IPS DF 19.7 (cell line): ENCODE results near the gene CYSTM1.
"Not testable (repeated sequence)": the region's sequence is repeated elsewhere in the genome, so short reads cannot be mapped to it uniquely, and the experiment has no call there.

Experiments
- DNase-seq: peaks from one replicate; pipeline ENCODE4 v3.0.0-alpha.2; 2013; ENCODE audit warnings: low read depth, low spot score

Gene CYSTM1

GRCh38 chr5:140178086-140178410 lies 3.1 kb downstream of the CYSTM1 start:
- no peak for DNase-seq

- no peak for DNase-seq
These were observed 3.6 kb downstream of the CYSTM1 start for GRCh38 chr5:140178482-140179116.

- no peak for DNase-seq
These were observed 6.1 kb downstream of the CYSTM1 start for GRCh38 chr5:140181002-140181483.

GRCh38 chr5:140181525-140181924 lies 6.5 kb downstream of the CYSTM1 start:
- DNase-seq: no peak

GRCh38 chr5:140182075-140182711 lies 7.2 kb downstream of the CYSTM1 start:
- no peak for DNase-seq

- no peak for DNase-seq
These were observed 7.9 kb downstream of the CYSTM1 start for GRCh38 chr5:140182803-140183367.

GRCh38 chr5:140185409-140185808 lies 10.4 kb downstream of the CYSTM1 start:
- no peak for DNase-seq

- no peak for DNase-seq
These were observed 11.3 kb downstream of the CYSTM1 start for GRCh38 chr5:140186267-140186671.

GRCh38 chr5:140189253-140189652 lies 14.3 kb downstream of the CYSTM1 start:
- DNase-seq: no peak

GRCh38 chr5:140189977-140190871 lies 15.2 kb downstream of the CYSTM1 start:
- DNase-seq: no peak

GRCh38 chr5:140190872-140191218 lies 15.9 kb downstream of the CYSTM1 start:
- no peak for DNase-seq

- no peak for DNase-seq
These were observed 17.9 kb downstream of the CYSTM1 start for GRCh38 chr5:140192715-140193430.

GRCh38 chr5:140194662-140195061 lies 19.7 kb downstream of the CYSTM1 start:
- no peak for DNase-seq

- DNase-seq: no peak
These were observed 21.3 kb downstream of the CYSTM1 start for GRCh38 chr5:140196115-140196814.

GRCh38 chr5:140197023-140197422 lies 22.0 kb downstream of the CYSTM1 start:
- DNase-seq: no peak

GRCh38 chr5:140198915-140199314 lies 23.9 kb downstream of the CYSTM1 start:
- DNase-seq: not testable (repeated sequence)

GRCh38 chr5:140202078-140202477 lies 27.1 kb downstream of the CYSTM1 start:
- no peak for DNase-seq

- DNase-seq: no peak
These were observed 27.6 kb downstream of the CYSTM1 start for GRCh38 chr5:140202610-140203009.

GRCh38 chr5:140205216-140205615 lies 30.2 kb downstream of the CYSTM1 start:
- DNase-seq: no peak

GRCh38 chr5:140205952-140206351 lies 31.0 kb downstream of the CYSTM1 start:
- DNase-seq: no peak
